GM21447 (cell line): ENCODE results near the gene KRTCAP2.

Experiments used
- ATAC-seq: cut with Tn5 transposase; IDR thresholded peaks from one replicate; pipeline ENCODE4 v1.9.1; 2021; ENCODE audit not compliant: unreplicated experiment

KRTCAP2 gene

GRCh38 chr1:155135415-155136028 is 37.6 kb downstream of the KRTCAP2 start, which contains the start of gene SLC50A1:
SLC50A1 (plus strand) TSS chr1:155135852; CDS start chr1:155135912, 60 bp downstream.
- ATAC-seq = peak; percentile 63

DNA sequence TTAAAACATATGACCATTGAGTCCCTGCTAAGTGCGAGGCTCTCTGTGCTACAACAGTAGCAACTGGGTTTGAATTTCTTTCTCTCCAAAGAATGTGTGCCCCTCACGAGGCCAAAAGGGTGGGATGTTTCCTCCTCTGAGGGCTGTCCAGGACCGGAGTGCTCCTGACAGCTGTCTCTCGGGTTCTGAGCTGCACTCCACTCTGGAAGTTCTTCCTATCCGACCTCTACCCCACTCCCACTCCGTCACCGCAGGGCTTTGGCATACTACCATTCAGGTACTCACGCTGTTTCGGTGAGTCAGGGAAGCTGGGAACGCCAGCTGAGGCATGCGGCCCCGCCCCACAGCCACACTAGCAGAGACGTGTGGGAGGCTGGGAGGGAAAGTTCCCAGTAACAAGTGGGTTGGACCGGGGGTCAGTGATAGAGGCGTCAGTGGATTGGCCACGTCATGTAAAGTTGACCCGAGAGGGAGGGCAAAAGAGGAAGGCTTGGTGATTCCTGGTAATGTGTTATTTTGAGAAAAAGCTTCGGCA is 38.2 kb downstream of the KRTCAP2 start:
- no peak for ATAC-seq

- ATAC-seq = no peak
These were observed 38.8 kb downstream of the KRTCAP2 start for GRCh38 chr1:155134322-155134721.

- no peak for ATAC-seq
These were observed 39.3 kb downstream of the KRTCAP2 start for GRCh38 chr1:155133799-155134281.

DNA sequence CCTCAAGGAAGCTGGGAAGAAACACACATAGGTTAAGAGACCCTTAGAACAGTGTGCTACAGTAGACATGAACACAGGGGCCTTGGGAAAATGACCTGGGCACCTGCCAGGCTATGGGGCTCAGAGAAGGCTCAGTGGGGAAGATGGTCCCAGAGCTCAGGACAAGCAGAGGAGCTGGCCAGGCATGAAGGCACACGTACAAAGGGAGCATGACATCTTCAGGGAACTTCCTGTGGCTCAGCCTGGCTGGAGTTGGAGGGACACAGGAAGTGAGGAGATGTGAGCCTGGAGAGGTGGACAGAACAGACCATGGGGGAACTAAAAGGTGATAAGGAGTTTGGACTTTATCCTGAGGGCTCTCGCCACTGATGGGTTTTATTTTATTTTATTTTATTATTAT is 41.2 kb downstream of the KRTCAP2 start:
- no peak for ATAC-seq

DNA sequence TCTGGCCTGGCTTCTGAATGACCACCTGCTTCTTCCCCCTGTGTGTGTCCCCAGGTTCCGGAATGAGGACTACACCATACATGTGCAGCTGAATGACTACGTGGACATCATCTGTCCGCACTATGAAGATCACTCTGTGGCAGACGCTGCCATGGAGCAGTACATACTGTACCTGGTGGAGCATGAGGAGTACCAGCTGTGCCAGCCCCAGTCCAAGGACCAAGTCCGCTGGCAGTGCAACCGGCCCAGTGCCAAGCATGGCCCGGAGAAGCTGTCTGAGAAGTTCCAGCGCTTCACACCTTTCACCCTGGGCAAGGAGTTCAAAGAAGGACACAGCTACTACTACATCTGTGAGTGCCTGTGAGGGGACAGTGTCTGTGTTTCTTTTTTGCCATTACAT is 41.8 kb downstream of the KRTCAP2 start:
- no peak for ATAC-seq

DNA sequence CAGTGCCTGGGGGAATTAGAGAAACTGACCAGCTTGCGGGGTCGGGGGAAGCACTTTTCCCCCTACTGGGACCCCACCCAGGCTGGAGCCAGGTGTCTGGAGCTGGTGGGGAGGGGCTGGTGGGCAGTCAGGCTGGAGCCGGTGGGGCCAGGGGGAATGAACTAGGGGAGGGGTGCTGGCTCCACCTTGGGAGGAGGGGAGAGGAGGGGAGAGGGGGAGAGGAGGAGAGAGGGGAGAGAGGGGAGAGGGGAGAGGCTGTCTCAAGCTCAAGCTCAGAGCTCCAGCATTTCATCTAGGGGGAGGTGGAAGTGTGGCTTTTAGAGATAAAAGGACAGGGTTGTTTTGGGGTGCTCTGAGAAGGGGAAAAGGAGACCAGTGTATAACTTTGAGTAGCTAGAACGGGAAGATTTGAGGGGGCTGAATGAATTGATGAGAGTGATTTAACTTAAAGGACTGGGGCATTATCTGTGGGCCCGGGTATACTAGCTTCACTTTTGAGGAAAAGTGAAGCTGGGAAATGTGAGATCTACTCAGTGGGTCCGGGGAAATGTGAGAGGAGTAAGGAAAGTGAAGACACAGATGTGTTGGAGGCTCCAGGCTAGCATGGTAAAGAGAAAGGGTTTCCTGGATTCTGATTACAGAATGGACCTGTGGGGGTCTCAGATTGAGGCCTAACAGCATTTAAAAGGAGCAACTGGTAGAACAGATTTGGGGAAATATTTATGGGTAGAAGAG is 42.7 kb downstream of the KRTCAP2 start:
- no peak for ATAC-seq

DNA sequence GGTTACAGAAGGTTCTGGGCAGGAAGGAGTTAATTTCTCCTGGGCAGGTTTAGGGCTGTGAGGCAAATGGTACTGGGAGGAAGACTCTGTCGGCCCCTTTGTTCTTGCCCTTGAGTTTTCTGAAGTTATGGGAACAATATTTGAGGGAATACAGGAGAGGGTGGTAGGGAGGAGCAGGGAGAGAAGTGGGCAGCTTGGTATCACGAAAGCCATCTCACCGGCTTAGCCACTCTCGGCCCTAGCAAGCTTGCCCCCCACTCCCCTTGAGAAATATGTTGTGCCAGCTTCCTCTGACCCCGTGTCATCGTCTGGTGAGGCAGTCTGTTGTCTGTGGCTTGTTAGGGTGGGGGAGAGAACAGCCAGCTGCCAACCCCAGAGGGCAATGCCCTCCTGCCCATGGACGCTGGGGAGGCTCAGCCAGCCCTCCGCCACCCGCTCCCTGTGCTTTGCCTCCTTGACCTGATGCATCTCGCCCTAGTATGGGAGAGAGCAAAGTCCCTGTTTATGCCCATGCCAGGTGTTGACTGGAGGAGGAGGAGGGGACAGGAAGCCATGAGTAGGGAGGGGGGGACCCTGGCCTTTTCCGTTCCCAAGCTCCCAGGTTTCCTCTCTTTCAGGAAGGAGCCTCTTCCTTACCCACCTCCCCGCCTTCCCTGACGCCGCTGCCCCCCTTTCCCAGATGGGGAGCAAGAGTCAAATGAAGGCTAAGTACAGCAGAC is 44.2 kb downstream of the KRTCAP2 start:
- no peak for ATAC-seq

GRCh38 chr1:155127967-155128754 is 44.9 kb downstream of the KRTCAP2 start:
- ATAC-seq = no peak

DNA sequence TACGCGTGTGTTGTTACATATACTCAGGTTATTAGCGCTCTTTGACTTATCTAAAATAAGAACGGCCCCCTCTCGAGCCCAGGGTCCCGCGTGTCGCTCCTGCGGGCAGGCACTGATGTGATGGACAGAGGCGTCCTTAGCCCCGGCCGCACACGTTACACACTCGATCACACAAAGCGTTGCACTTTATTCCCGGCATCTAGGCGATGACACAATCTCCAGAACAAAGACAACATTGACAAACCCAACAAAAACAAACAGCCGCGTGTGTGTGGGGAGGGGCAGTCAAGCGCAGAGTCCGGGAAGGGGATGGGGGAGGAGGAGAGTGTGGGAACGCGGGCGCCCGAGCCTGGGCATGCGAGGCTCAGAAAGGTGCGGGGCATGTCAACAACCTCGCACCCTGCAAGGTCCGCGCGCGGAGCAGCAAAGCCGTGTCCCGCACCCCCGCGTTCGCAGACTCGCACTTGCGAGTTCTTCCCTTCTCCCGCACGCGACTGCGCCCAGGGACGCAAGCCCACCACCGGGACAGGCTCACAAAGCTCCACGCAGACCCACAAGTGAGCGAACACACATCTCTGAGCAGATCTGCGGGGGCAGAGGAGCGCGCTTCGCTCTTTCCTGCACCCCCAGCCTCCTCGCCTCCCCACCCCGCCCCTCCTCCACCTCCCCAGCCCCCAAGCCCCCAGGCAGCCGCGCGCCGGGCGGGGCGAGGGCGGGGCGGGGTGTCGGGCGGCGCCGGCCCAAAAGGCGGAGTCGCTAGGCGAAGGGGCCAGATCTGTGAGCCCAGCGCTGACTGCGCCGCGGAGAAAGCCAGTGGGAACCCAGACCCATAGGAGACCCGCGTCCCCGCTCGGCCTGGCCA is 45.8 kb downstream of the KRTCAP2 start, which contains the start of gene EFNA1:
Gene EFNA1 (plus strand): TSS at position 772 of the 862 bp plus-strand sequence. CDS start 102 bp downstream, outside the sequence.
- no peak for ATAC-seq

DNA sequence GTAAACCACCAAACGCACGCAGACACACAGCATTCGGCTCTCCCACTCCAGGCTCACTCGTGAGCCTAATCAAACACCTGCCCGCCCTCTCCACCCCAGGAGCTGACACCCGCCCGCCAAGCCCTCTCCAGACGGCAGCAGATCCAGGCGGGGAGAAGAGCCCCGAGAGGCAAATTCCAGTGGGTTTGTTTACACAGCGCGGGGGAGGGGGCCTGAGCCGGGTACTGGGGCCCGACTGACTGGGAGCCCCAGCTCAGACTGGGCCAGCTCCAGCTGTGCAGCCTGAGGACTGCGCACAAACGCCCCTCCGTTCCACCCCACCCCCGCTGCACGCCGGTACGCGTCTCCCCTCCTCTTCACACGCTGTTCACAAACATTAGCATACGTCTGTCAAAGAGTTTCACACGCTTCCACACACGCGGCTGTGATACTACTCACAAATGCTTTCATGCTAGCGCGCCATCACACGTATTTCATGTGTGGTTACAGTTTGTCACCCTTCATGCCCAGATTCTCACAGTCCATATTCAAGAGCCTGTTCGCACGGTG is 46.5 kb downstream of the KRTCAP2 start:
- no peak for ATAC-seq

- no peak for ATAC-seq
These were observed 47.1 kb downstream of the KRTCAP2 start for GRCh38 chr1:155125946-155126555.

DNA sequence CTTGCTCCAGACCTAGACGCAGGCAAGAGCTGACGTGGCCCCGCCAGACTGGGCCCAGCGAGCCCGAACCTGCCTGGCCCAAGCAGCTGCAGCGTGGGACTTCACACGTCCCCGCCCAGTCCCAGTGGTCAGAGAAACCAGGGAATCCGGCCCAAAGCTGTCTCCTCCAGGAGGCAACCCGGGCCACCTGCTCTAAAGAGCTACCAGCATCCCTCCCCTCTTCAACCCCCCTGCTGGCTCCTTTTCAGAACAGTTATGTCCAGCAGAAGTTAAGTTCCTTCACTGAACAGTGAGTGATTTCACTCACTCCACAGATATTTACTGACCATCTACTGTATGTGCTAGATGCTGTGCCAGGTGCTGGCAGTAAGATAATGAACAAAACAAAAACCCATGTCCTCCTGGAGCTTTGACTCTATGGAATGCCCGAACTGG is 47.6 kb downstream of the KRTCAP2 start:
- ATAC-seq = no peak

GRCh38 chr1:155124503-155125463 is 48.3 kb downstream of the KRTCAP2 start:
- no peak for ATAC-seq

GRCh38 chr1:155123801-155124200 is 49.3 kb downstream of the KRTCAP2 start:
- no peak for ATAC-seq

DNA sequence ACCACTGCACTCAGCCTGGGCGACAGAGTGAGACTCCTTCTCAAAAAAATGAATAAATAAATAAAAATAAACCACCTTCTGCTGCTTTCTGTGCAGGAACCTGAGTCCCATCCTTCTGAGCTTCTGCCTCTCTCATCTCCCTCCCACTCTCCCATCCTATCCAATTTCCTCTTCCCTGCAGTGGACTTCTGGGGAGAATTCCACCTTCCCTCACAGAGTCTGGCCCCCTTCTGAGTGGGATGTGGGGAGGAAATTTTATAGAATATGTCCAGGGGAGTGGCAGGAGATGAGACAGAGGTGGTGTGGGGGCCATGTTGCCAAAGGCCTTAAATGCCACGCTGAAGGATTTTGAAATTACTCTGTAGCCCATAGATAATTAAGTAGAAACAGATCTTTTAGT is 50.8 kb downstream of the KRTCAP2 start:
- no peak for ATAC-seq

- no peak for ATAC-seq
These were observed 51.9 kb downstream of the KRTCAP2 start for GRCh38 chr1:155121249-155121648.

DNA sequence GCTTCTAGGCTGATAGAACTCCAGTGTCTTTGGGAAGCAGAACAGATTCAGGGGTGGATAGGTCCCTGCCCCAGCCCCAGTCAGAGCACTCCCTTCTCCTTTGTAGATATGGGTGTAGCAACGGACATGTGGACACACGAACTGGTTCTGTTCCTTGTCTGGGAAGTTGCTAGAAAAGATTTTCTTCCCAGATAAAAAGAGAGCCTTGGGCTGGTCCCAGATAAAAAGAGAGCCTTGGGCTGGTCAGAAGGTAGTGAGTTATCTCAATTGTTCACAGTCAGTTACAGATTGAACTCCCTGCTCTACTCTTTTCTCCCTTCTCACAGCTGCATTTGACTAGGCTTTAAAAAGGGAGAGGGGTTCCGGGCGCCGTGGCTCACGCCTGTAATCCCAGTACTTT is 52.9 kb downstream of the KRTCAP2 start:
- ATAC-seq = no peak
